SH-SY5Y (cell line): ENCODE data around the gene TSTD2.

ENCODE experiments used
- GATA2 ChIP-seq: IDR thresholded peaks from 2 replicates; pipeline ENCODE4 v1.6.1; 2011; ENCODE audit warnings: mild to moderate bottlenecking, low read depth, low read length
- GATA3 ChIP-seq: IDR thresholded peaks from 2 replicates; pipeline ENCODE4 v1.6.1; 2011; ENCODE audit warnings: low read depth, mild to moderate bottlenecking, low read length, moderate library complexity

DNA sequence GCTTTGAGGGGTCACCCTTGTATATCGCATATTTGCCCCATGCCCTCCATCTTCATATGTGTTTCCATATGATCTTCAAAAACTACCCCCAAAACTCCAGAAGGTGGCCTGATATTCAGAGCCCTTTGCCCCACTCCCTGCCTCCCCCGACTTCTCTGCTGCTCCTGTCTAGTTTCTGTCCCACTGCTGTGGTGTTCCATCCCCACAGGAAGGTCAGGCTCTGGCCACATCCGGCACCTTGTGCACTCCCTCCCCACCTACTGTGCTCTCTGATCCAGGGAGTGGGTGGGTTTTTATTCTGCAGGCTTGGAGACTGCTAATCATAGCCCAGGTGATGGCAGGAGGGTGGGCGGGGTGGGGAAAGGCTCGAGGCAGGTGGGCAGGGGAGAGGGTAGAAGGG, 79.3 kb downstream of the TSTD2 start:
- no peak for TF ChIP-seq GATA2
- no peak for TF ChIP-seq GATA3
